BE2C (cell line): ENCODE results near the gene TSPYL1.

Experiments
- DNase-seq: peaks from one replicate; pipeline ENCODE4 v3.0.0-alpha.2; 2020
- H3K27me3 ChIP-seq: fragments of 250-450 bp; sonication (Bioruptor Pico); 2 replicates; pipeline ENCODE4 v1.5.1; 2020; ENCODE audit warnings: mild to moderate bottlenecking
- H3K36me3 ChIP-seq: fragments of 250-450 bp; sonication (Bioruptor Pico); 2 replicates; pipeline ENCODE4 v1.5.1; 2020; ENCODE audit warnings: mild to moderate bottlenecking
- H3K4me1 ChIP-seq: fragments of 250-450 bp; sonication (Bioruptor Pico); 2 replicates; pipeline ENCODE4 v1.5.1; 2020
- H3K4me3 ChIP-seq: 2 replicates; pipeline ENCODE4 v1.5.1; 2011; ENCODE audit warnings: low read depth, low read length
- H3K9me3 ChIP-seq: fragments of 250-450 bp; sonication (Bioruptor Pico); 2 replicates; pipeline ENCODE4 v1.5.1; 2020
- CTCF ChIP-seq: IDR thresholded peaks from 2 replicates; pipeline ENCODE4 v1.5.1; 2012; ENCODE audit warnings: mild to moderate bottlenecking, low read depth, low read length

Gene TSPYL1

GRCh38 chr6:116313101-116313776 is 33.5 kb upstream of the TSPYL1 start:
- DNase-seq: no peak
- Histone ChIP-seq H3K36me3 (no peaks in the 10 kb centered on the region), H3K27me3 (no peaks in the 10 kb centered on the region), H3K9me3 (no peaks in the 10 kb centered on the region), H3K4me1 (no peaks in the 10 kb centered on the region), H3K4me3 (no peak overlapping the region)
- TF ChIP-seq CTCF: no peak

DNA sequence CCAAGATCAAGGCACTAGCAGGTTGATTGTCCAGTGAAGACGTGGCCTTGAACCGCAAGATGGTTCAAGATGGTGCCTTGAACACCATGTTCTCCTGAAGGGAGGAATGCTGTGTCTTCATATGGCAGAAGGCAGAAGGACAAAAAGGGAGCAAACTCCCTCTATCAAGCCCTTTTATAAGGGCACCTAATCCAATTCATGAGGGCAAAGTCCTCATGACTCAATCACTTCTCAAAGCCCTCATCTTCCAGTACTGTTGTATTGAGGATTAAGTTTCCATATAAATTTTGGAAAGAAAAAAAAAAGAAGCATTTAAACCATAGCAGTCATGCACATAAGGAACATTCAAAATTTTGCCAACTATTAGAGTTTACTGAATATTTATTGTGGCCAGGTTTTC is 29.9 kb upstream of the TSPYL1 start:
- no peaks in the 10 kb centered on the region for H3K27me3 ChIP-seq
- no peaks in the 10 kb centered on the region for H3K9me3 ChIP-seq
- no peak for DNase-seq
- TF ChIP-seq CTCF: no peak
- no peak overlapping the region for H3K4me3 ChIP-seq
- H3K4me1 ChIP-seq: no peaks in the 10 kb centered on the region
- no peaks in the 10 kb centered on the region for H3K36me3 ChIP-seq

- Histone ChIP-seq H3K4me1 (no peaks in the 10 kb centered on the region), H3K27me3 (no peaks in the 10 kb centered on the region), H3K4me3 (no peak overlapping the region), H3K36me3 (no peaks in the 10 kb centered on the region), H3K9me3 (no peaks in the 10 kb centered on the region)
- DNase-seq: no peak
- no peak for TF ChIP-seq CTCF
These were observed 29.3 kb upstream of the TSPYL1 start for GRCh38 chr6:116309001-116309400.

DNA sequence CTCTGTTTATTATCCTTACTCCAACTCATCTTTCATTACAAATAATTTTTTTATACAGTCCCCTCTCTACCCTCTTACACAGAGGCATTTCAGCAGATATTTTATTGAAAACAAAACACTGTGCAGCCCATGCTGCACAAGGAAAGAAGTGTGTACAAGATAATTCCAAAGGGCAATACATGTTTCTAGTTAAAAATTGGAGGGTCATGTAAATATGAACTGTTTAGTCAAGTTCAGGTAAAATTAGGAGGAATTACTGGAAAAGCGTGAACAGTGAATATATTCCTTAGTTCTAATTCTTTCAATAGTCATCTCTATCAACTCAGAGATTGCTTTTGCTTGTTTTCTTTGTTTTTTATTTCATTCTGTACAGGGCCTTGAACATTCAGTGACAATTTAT is 27.9 kb upstream of the TSPYL1 start:
- no peak for DNase-seq
- Histone ChIP-seq H3K4me3 (no peak overlapping the region), H3K4me1 (no peaks in the 10 kb centered on the region), H3K9me3 (no peaks in the 10 kb centered on the region), H3K36me3 (no peaks in the 10 kb centered on the region), H3K27me3 (no peaks in the 10 kb centered on the region)
- TF ChIP-seq CTCF: no peak

GRCh38 chr6:116307001-116307400 is 27.3 kb upstream of the TSPYL1 start:
- Histone ChIP-seq H3K9me3 (no peaks in the 10 kb centered on the region), H3K4me1 (no peaks in the 10 kb centered on the region), H3K27me3 (no peaks in the 10 kb centered on the region), H3K4me3 (no peak overlapping the region), H3K36me3 (no peaks in the 10 kb centered on the region)
- TF ChIP-seq CTCF: no peak
- DNase-seq: no peak

GRCh38 chr6:116304538-116305097 is 24.9 kb upstream of the TSPYL1 start:
- Histone ChIP-seq H3K9me3 (no peaks in the 10 kb centered on the region), H3K36me3 (no peaks in the 10 kb centered on the region), H3K4me3 (no peak overlapping the region), H3K4me1 (no peaks in the 10 kb centered on the region), H3K27me3 (no peaks in the 10 kb centered on the region)
- no peak for TF ChIP-seq CTCF
- DNase-seq: no peak
